H1 (cell line): ENCODE measurements around the gene GRIN2C. TPM values are rescaled to one million over a fixed set of nuclear protein-coding genes. Genes with fewer than 3 reads are reported as not detected.

ENCODE experiments used
- CTCF ChIA-PET: fragments of 300-600 bp; sonication (Branson Sonifier 250); formaldehyde crosslinking; loops from one replicate; lab custom pipeline; 2021; ENCODE audit not compliant: partially characterized antibody; lab: Charles Lee
- POLR2A ChIA-PET: fragments of 300-600 bp; sonication (Branson Sonifier 250); formaldehyde crosslinking; loops from one replicate; lab custom pipeline; 2021; ENCODE audit warnings: inconsistent platforms; ENCODE audit not compliant: partially characterized antibody; lab: Charles Lee
- DNase-seq, 2 experiments: peaks; one replicate each; pipeline versions ENCODE4 v3.0.0 to v3.0.0-alpha.2; 2010 to 2022; ENCODE audit warnings: low spot score in 2 of 2, low read depth in 1 of 2, mixed read lengths in 1 of 2
- FAIRE-seq: peaks from 2 replicates; lab custom pipeline; 2011; peaks lifted over from hg19 to GRCh38; lab: Jason Lieb, UNC
- H2AFZ ChIP-seq: 2 replicates; pipeline ENCODE4 v1.8.1; 2012; ENCODE audit warnings: low read length, inconsistent platforms
- H2AK5ac ChIP-seq: 2 replicates; pipeline ENCODE4 v1.6.1; 2013; ENCODE audit warnings: low read depth, low read length
- H2BK120ac ChIP-seq: replicated peaks from 2 replicates; pipeline ENCODE3; 2013; ENCODE audit warnings: low read depth, low read length, inconsistent platforms
- H2BK12ac ChIP-seq: 2 replicates; pipeline ENCODE4 v1.6.1; 2013; ENCODE audit warnings: low read depth, low read length
- H2BK15ac ChIP-seq: 2 replicates; pipeline ENCODE4 v1.6.1; 2013; ENCODE audit warnings: low read length
- H2BK20ac ChIP-seq: 2 replicates; pipeline ENCODE4 v1.6.1; 2013; ENCODE audit warnings: low read length
- H2BK5ac ChIP-seq: 2 replicates; pipeline ENCODE4 v1.6.1; 2013; ENCODE audit warnings: low read depth, low read length
- H3K14ac ChIP-seq: 2 replicates; pipeline ENCODE4 v1.6.1; 2013; ENCODE audit warnings: inconsistent platforms; ENCODE audit not compliant: insufficient read length
- H3K18ac ChIP-seq: 2 replicates; pipeline ENCODE4 v1.6.1; 2013; ENCODE audit warnings: low read length; ENCODE audit errors: extremely low read depth
- H3K23ac ChIP-seq: 2 replicates; pipeline ENCODE4 v1.6.1; 2013; ENCODE audit warnings: inconsistent platforms; ENCODE audit not compliant: insufficient read length
- H3K23me2 ChIP-seq: 2 replicates; pipeline ENCODE4 v1.6.1; 2013; ENCODE audit warnings: low read depth, low read length
- H3K27ac ChIP-seq: 2 replicates; pipeline ENCODE4 v1.6.1; 2011; ENCODE audit warnings: low read depth, low read length, inconsistent platforms
- H3K27me3 ChIP-seq, 4 experiments: replicated peaks in 1 of 4; 1 replicate in 1 of 4; 2 replicates in 3 of 4; pipeline versions ENCODE4 v1.6.1 to v1.8.1; 2011 to 2013; ENCODE audit warnings: low read length in 3 of 4, mild to moderate bottlenecking in 3 of 4, inconsistent platforms in 2 of 4, mixed read lengths in 2 of 4, moderate library complexity in 1 of 4; ENCODE audit not compliant: control insufficient read depth in 3 of 4, insufficient read depth in 3 of 4; ENCODE audit errors: extremely low read depth in 1 of 4
- H3K36me3 ChIP-seq, 4 experiments: 2 replicates each; pipeline versions ENCODE4 v1.6.1 to v1.8.1; 2011 to 2013; ENCODE audit warnings: mild to moderate bottlenecking in 4 of 4, low read length in 3 of 4, moderate library complexity in 2 of 4, control low read depth in 1 of 4, inconsistent platforms in 1 of 4; ENCODE audit not compliant: insufficient read depth in 4 of 4, control insufficient read depth in 2 of 4
- H3K4ac ChIP-seq: replicated peaks from 2 replicates; pipeline ENCODE3; 2013; ENCODE audit warnings: low read length, low read depth, mixed read lengths, inconsistent platforms; ENCODE audit not compliant: insufficient read length
- H3K4me1 ChIP-seq, 4 experiments: replicated peaks in 1 of 4; 1 replicate in 1 of 4; 2 replicates in 3 of 4; pipeline versions ENCODE4 v1.6.1 to v1.8.1; 2011 to 2013; ENCODE audit warnings: low read length in 3 of 4, inconsistent platforms in 2 of 4, mixed read lengths in 1 of 4; ENCODE audit not compliant: insufficient read depth in 4 of 4, control insufficient read depth in 3 of 4
- H3K4me2 ChIP-seq, 2 experiments: 2 replicates each; pipeline versions ENCODE4 v1.6.1 to v1.8.1; 2011 to 2013; ENCODE audit warnings: low read depth in 2 of 2, low read length in 2 of 2, control low read depth in 1 of 2, inconsistent platforms in 1 of 2, mild to moderate bottlenecking in 1 of 2; ENCODE audit not compliant: insufficient read depth in 1 of 2
- H3K4me3 ChIP-seq, 4 experiments: fragments of 200-600, 300-600 bp in 1 of 4; sonication (generic), shearing (Covaris generic), sonication (Bioruptor Twin) in 1 of 4; 2 replicates each; pipeline versions ENCODE4 v1.5.1 to v1.8.1; 2011 to 2016; ENCODE audit warnings: low read length in 4 of 4, low read depth in 3 of 4, control low read depth in 2 of 4, inconsistent platforms in 2 of 4, mild to moderate bottlenecking in 2 of 4, mixed read lengths in 1 of 4, moderate library complexity in 1 of 4; ENCODE audit not compliant: insufficient read depth in 2 of 4; ENCODE audit errors: extremely low read depth in 1 of 4
- H3K56ac ChIP-seq: replicated peaks from 2 replicates; pipeline ENCODE3; 2013; ENCODE audit warnings: low read depth, mild to moderate bottlenecking, mixed read lengths, low read length, inconsistent platforms; ENCODE audit not compliant: insufficient read length
- H3K79me1 ChIP-seq: 2 replicates; pipeline ENCODE4 v1.6.1; 2013; ENCODE audit warnings: low read depth, low read length, control low read depth
- H3K79me2 ChIP-seq, 2 experiments: 2 replicates each; pipeline versions ENCODE4 v1.6.1 to v1.8.1; 2012 to 2013; ENCODE audit warnings: low read length in 2 of 2, mild to moderate bottlenecking in 2 of 2, inconsistent platforms in 1 of 2; ENCODE audit not compliant: insufficient read depth in 2 of 2, control insufficient read depth in 1 of 2
- H3K9ac ChIP-seq, 4 experiments: replicated peaks in 1 of 4; 1 replicate in 1 of 4; 2 replicates in 3 of 4; pipeline versions ENCODE4 v1.6.1 to v1.8.1; 2011 to 2013; ENCODE audit warnings: low read depth in 3 of 4, low read length in 3 of 4, control low read depth in 2 of 4, mild to moderate bottlenecking in 2 of 4, moderate library complexity in 2 of 4, inconsistent platforms in 1 of 4; ENCODE audit errors: extremely low read depth in 1 of 4
- H3K9me3 ChIP-seq, 2 experiments: 2 replicates each; pipeline versions ENCODE4 v1.6.1 to v1.8.1; 2012 to 2013; ENCODE audit warnings: mild to moderate bottlenecking in 2 of 2, moderate library complexity in 2 of 2, control low read depth in 1 of 2, inconsistent platforms in 1 of 2, low read depth in 1 of 2, low read length in 1 of 2, mixed read lengths in 1 of 2; ENCODE audit not compliant: insufficient read depth in 2 of 2
- H4K20me1 ChIP-seq, 2 experiments: replicated peaks in 1 of 2; 2 replicates each; pipeline versions ENCODE3 to v1.8.1; 2011 to 2013; ENCODE audit warnings: inconsistent platforms in 2 of 2, low read length in 2 of 2, mild to moderate bottlenecking in 1 of 2; ENCODE audit not compliant: insufficient read depth in 2 of 2, control insufficient read depth in 1 of 2
- H4K5ac ChIP-seq: 2 replicates; pipeline ENCODE4 v1.6.1; 2013; ENCODE audit warnings: low read length, low read depth, mixed read lengths, inconsistent platforms; ENCODE audit not compliant: insufficient read length
- H4K8ac ChIP-seq: 2 replicates; pipeline ENCODE4 v1.8.0; 2013; ENCODE audit warnings: mild to moderate bottlenecking, moderate library complexity, low read length, inconsistent platforms; ENCODE audit not compliant: insufficient read depth; ENCODE audit errors: extremely low read depth
- H4K91ac ChIP-seq: replicated peaks from 2 replicates; pipeline ENCODE3; 2013; ENCODE audit warnings: low read length, mixed read lengths, inconsistent platforms; ENCODE audit not compliant: insufficient read length
- ASH2L ChIP-seq: fragments of 200-600, 300-600 bp; sonication (generic); IDR thresholded peaks from one replicate; pipeline ENCODE4 v1.7.1; 2017; ENCODE audit warnings: low read length
- CREB1 ChIP-seq: IDR thresholded peaks from 2 replicates; pipeline ENCODE4 v1.6.1; 2012; ENCODE audit warnings: inconsistent platforms
- EP300 ChIP-seq, 2 experiments: IDR thresholded peaks; 1 replicate in 1 of 2; 2 replicates in 1 of 2; pipeline ENCODE4 v1.6.1; 2011 to 2012; ENCODE audit warnings: low read depth in 2 of 2, low read length in 2 of 2, mild to moderate bottlenecking in 2 of 2, borderline replicate concordance in 1 of 2, inconsistent platforms in 1 of 2, moderate library complexity in 1 of 2
- FOSL1 ChIP-seq: IDR thresholded peaks from 2 replicates; pipeline ENCODE4 v1.6.1; 2011; ENCODE audit warnings: mild to moderate bottlenecking, low read depth, low read length, moderate library complexity; ENCODE audit not compliant: insufficient read depth
- JUND ChIP-seq: IDR thresholded peaks from 2 replicates; pipeline ENCODE4 v1.6.1; 2011; ENCODE audit warnings: mild to moderate bottlenecking, improper control_type of control experiment, low read length
- MAFK ChIP-seq: IDR thresholded peaks from 2 replicates; pipeline ENCODE4 v1.6.1; 2012; ENCODE audit warnings: low read depth, mild to moderate bottlenecking, improper control_type of control experiment, low read length
- NANOG ChIP-seq: IDR thresholded peaks from 2 replicates; pipeline ENCODE4 v1.6.1; 2011; ENCODE audit warnings: low read length, low read depth, mild to moderate bottlenecking, inconsistent platforms; ENCODE audit not compliant: insufficient read depth, poor library complexity, severe bottlenecking
- POLR2A ChIP-seq, 2 experiments: IDR thresholded peaks; 1 replicate in 1 of 2; 2 replicates in 1 of 2; pipeline ENCODE4 v1.6.1; 2011; ENCODE audit warnings: low read depth in 2 of 2, low read length in 2 of 2, mild to moderate bottlenecking in 2 of 2; ENCODE audit errors: control extremely low read depth in 1 of 2
- RAD21 ChIP-seq, 2 experiments: IDR thresholded peaks in 1 of 2; conservative IDR thresholded peaks in 1 of 2; 2 replicates each; pipeline ENCODE4 v1.6.1; 2011; ENCODE audit warnings: low read depth in 2 of 2, low read length in 2 of 2, improper control_type of control experiment in 1 of 2, inconsistent platforms in 1 of 2, mild to moderate bottlenecking in 1 of 2, moderate library complexity in 1 of 2
- SP2 ChIP-seq: IDR thresholded peaks from 2 replicates; pipeline ENCODE4 v1.6.1; 2012; ENCODE audit warnings: mild to moderate bottlenecking, low read length, inconsistent platforms
- SUZ12 ChIP-seq: fragments of 200-600 bp; sonication (generic); IDR thresholded peaks from 2 replicates; pipeline ENCODE4 v1.6.1; 2012; ENCODE audit warnings: mild to moderate bottlenecking, inconsistent platforms, low read length, moderate library complexity, mixed read lengths
- YY1 ChIP-seq: IDR thresholded peaks from 2 replicates; pipeline ENCODE4 v1.6.1; 2011; ENCODE audit warnings: low read depth, mild to moderate bottlenecking, low read length
- WGBS, 2 experiments: shearing (Covaris generic) in 1 of 2; methylation state at CpG; one replicate each; pipeline versions ENCODE4 v1.1.6 to v1.1.7; 2013 to 2015; ENCODE audit warnings: low lambda C conversion rate in 2 of 2, mixed read lengths in 2 of 2, inconsistent platforms in 1 of 2, low coverage in 1 of 2, missing lambda C conversion rate in 1 of 2; ENCODE audit not compliant: insufficient replicate concordance in 2 of 2, insufficient coverage in 1 of 2, insufficient read length in 1 of 2; ENCODE audit errors: extremely low coverage in 1 of 2, missing lambda C conversion rate in 1 of 2; 5-methylcytosine and 5-hydroxymethylcytosine counted together
- polyA plus RNA-seq, 7 experiments: library from polyadenylated mRNA; depleted of rRNA in 3 of 7; stranded (reverse) in 5 of 7; unstranded in 2 of 7; fragments of >200 nt in 5 of 7; fragments of 200-250 nt in 2 of 7; gene quantifications; 1 replicate in 5 of 7; 2 replicates in 1 of 7; 4 replicates in 1 of 7; pipeline versions ENCODE4 v1.2.1 to v1.2.3, GENCODE V29; 2011 to 2013; ENCODE audit warnings: missing spikeins in 2 of 7, mixed read lengths in 2 of 7
- total RNA-seq: library from RNA; stranded (reverse); fragmentation: NEBNext Ultra II Directional; extraction: Animal tissue kit (Norgen Biotek cat#: 25700); gene quantifications from 2 replicates; pipeline ENCODE4 v1.2.1, GENCODE V29; 2021
- TF ChIP-seq, protein P1 (sequence below): IDR thresholded peaks from 2 replicates; pipeline ENCODE4 v1.6.1; 2011; ENCODE audit warnings: low read length, improper control_type of control experiment

Gene GRIN2C
- total and polyA plus RNA-seq, 2 of the 8 experiments (the other 6 are each of a cell fraction or from before 2014, with no cell fraction given) = 0.06 to 0.07 TPM

DNA sequence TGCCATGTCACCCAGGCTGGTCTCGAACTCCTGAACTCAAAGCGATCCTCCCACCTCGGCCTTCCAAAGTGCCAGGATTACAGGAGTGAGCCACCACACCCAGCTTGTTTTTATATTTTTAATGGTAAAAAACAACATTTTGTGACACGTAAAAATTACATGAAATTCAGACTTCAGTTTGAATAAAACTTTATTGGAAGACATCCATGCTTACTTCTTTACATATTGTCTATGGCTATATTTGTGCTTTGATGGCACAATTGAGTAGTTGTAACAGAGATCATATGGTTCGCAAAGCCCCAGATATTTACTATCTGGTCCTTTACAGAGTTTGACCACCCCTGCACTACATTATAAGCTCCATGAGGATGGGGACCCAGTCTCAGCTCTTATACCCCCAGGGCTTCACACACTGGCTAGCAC lies 14.9 kb upstream of the GRIN2C start:
- no peaks in the 10 kb centered on the region for H3K9me3 ChIP-seq
- H3K4ac ChIP-seq = no peak overlapping the region
- peaks cover 7% of the 10 kb centered on the region; the same call in 1 of the 2 replicates for H3K79me1 ChIP-seq
- ChIA-PET CTCF (interaction anchor here (1.0 to 81.0 kb wide), 7 partner anchors 13 to 137 kb away, joined by 3 to 2981 read pairs (median 6); partner anchors contain the start of genes GRIN2C, NAT9 and OTOP2), POLR2A (interaction anchor here (1.8 to 2.1 kb wide), 2 partner anchors 18 to 39 kb away, joined by 5 read pairs; no protein-coding TSS in a partner anchor)
- H3K4me3 ChIP-seq = no peak overlapping the region
- no peak overlapping the region for H3K23ac ChIP-seq
- H3K14ac ChIP-seq = no peak overlapping the region
- H4K5ac ChIP-seq = no peak overlapping the region
- no peak overlapping the region for H3K56ac ChIP-seq
- no peaks in the 10 kb centered on the region for H4K20me1 ChIP-seq
- no peak overlapping the region for H2AK5ac ChIP-seq
- no peak overlapping the region for H3K18ac ChIP-seq
- no peak for FAIRE-seq
- no peak overlapping the region for H2BK15ac ChIP-seq
- H4K8ac ChIP-seq = no peak overlapping the region
- H3K27ac ChIP-seq = no peak overlapping the region
- H2BK5ac ChIP-seq = no peak overlapping the region
- H2AFZ ChIP-seq = no peak overlapping the region
- peaks cover 10% of the 10 kb centered on the region for H3K23me2 ChIP-seq
- no peak overlapping the region for H3K9ac ChIP-seq
- WGBS, 2 experiments = 91% methylated on average over 5 of the region's 5 CpGs; no CpG with 5 or more reads in 1 of the 2 experiments
- H2BK120ac ChIP-seq = no peak overlapping the region
- H2BK20ac ChIP-seq = no peak overlapping the region
- H3K4me1 ChIP-seq = peaks cover 0 to 14% (median 6%) of the 10 kb centered on the region in 4 experiments; a peak in 6 of 7 replicates
- no peak overlapping the region; a peak in 1 of 4 replicates for H3K4me2 ChIP-seq
- peaks cover 0 to 3% (median 0%) of the 10 kb centered on the region in 4 experiments; a peak in 2 of 7 replicates for H3K27me3 ChIP-seq
- H2BK12ac ChIP-seq = no peak overlapping the region
- no peak for DNase-seq
- H4K91ac ChIP-seq = no peak overlapping the region
- no peaks in the 10 kb centered on the region; a peak in 1 of 4 replicates for H3K79me2 ChIP-seq
- no peaks in the 10 kb centered on the region for H3K36me3 ChIP-seq
- TF ChIP-seq FOSL1 = no peak
- TF ChIP-seq, protein P1, sequence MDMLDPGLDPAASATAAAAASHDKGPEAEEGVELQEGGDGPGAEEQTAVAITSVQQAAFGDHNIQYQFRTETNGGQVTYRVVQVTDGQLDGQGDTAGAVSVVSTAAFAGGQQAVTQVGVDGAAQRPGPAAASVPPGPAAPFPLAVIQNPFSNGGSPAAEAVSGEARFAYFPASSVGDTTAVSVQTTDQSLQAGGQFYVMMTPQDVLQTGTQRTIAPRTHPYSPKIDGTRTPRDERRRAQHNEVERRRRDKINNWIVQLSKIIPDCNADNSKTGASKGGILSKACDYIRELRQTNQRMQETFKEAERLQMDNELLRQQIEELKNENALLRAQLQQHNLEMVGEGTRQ = no peak
- TF ChIP-seq CREB1 = no peak
- TF ChIP-seq SUZ12 = no peak
- TF ChIP-seq YY1 = no peak
- no peak for TF ChIP-seq EP300 (IDR thresholded peaks at IDR 0.05; ENCODE audit: borderline replicate concordance in 1 of 2, low read depth in 2 of 2, low read length in 2 of 2)
- TF ChIP-seq JUND = no peak
- no peak for TF ChIP-seq SP2
- no peak for TF ChIP-seq MAFK
- no peak for TF ChIP-seq NANOG
- TF ChIP-seq POLR2A (IDR thresholded peaks at IDR 0.05; ENCODE audit: control extremely low read depth in 1 of 2, low read depth in 2 of 2, low read length in 2 of 2) = no peak
- TF ChIP-seq ASH2L = no peak
- no peak for TF ChIP-seq RAD21 (IDR thresholded peaks at IDR 0.05 in 1 of 2, conservative IDR thresholded peaks at IDR 0.05 in 1 of 2; ENCODE audit: low read depth in 2 of 2, low read length in 2 of 2)
